GM23338 (cell line): ENCODE results near the gene KIF1C. TPM values are rescaled to one million over a fixed set of nuclear protein-coding genes. Genes with fewer than 3 reads are reported as not detected.

Source experiments
- ATAC-seq: fragments of 200-7000 bp; cut with Tn5 transposase; 3 replicates; pipeline ENCODE4 v1.9.1; 2020
- DNase-seq: peaks from one replicate; pipeline ENCODE4 v3.0.0-alpha.2; 2015; ENCODE audit warnings: low spot score
- H2AFZ ChIP-seq: fragments of 200-600 bp; sonication (generic); 2 replicates; pipeline ENCODE4 v1.8.0; 2016; ENCODE audit warnings: antibody characterized with exemption, mild to moderate bottlenecking, moderate library complexity
- H3F3A ChIP-seq: fragments of 200-600 bp; sonication (generic); replicated peaks from 2 replicates; pipeline ENCODE4 v1.8.0; 2017; ENCODE audit warnings: antibody characterized with exemption, mixed run types, low read depth
- H3K27ac ChIP-seq: fragments of 200-600 bp; sonication (generic); 2 replicates; pipeline ENCODE4 v1.6.1; 2016; ENCODE audit warnings: low read depth
- H3K27me3 ChIP-seq: fragments of 200-600 bp; sonication (generic); 2 replicates; pipeline ENCODE4 v1.8.0; 2016; ENCODE audit warnings: mild to moderate bottlenecking, mixed run types, moderate library complexity; ENCODE audit not compliant: insufficient read depth
- H3K36me3 ChIP-seq: fragments of 200-600 bp; sonication (generic); 2 replicates; pipeline ENCODE4 v1.8.0; 2016; ENCODE audit warnings: mild to moderate bottlenecking; ENCODE audit not compliant: insufficient read depth
- H3K4me1 ChIP-seq: fragments of 200-600 bp; sonication (generic); 2 replicates; pipeline ENCODE4 v1.8.0; 2016; ENCODE audit warnings: mild to moderate bottlenecking, moderate library complexity; ENCODE audit not compliant: insufficient read depth
- H3K4me2 ChIP-seq: fragments of 200-600 bp; sonication (generic); 2 replicates; pipeline ENCODE4 v1.7.1; 2017; ENCODE audit warnings: mixed run types
- H3K4me3 ChIP-seq: fragments of 200-600 bp; sonication (generic); 2 replicates; pipeline ENCODE4 v1.6.1; 2016; ENCODE audit warnings: mixed run types
- H3K79me2 ChIP-seq: fragments of 200-600 bp; sonication (generic); replicated peaks from 2 replicates; pipeline ENCODE4 v1.8.0; 2017; ENCODE audit warnings: mild to moderate bottlenecking; ENCODE audit not compliant: insufficient read depth
- H3K9me2 ChIP-seq: fragments of 200-600 bp; sonication (generic); 2 replicates; pipeline ENCODE4 v1.8.0; 2017; ENCODE audit not compliant: insufficient read depth
- H4K20me1 ChIP-seq: fragments of 200-600 bp; sonication (generic); replicated peaks from 2 replicates; pipeline ENCODE4 v1.8.0; 2017; ENCODE audit warnings: mild to moderate bottlenecking; ENCODE audit not compliant: insufficient read depth
- H3K27ac Mint-ChIP-seq: 2 replicates; pipeline ENCODE4 v1.8.0; 2020; ENCODE audit warnings: inconsistent platforms, mild to moderate bottlenecking, moderate library complexity, mixed read lengths
- H3K27me3 Mint-ChIP-seq: 3 replicates; pipeline ENCODE4 v1.8.0; 2022; ENCODE audit warnings: low read depth, mild to moderate bottlenecking, moderate library complexity, mixed read lengths, inconsistent platforms; ENCODE audit not compliant: insufficient read depth, poor library complexity
- H3K36me3 Mint-ChIP-seq: 3 replicates; pipeline ENCODE4 v1.8.0; 2021; ENCODE audit warnings: low read depth, mild to moderate bottlenecking, inconsistent platforms, moderate library complexity, mixed read lengths
- H3K4me1 Mint-ChIP-seq: 3 replicates; pipeline ENCODE4 v1.8.0; 2020; ENCODE audit warnings: mild to moderate bottlenecking, inconsistent platforms, mixed read lengths
- H3K4me3 Mint-ChIP-seq: 3 replicates; pipeline ENCODE4 v1.8.0; 2021; ENCODE audit warnings: moderate library complexity, mild to moderate bottlenecking, inconsistent platforms, mixed read lengths
- H3K9me3 Mint-ChIP-seq: 3 replicates; pipeline ENCODE4 v1.8.0; 2020; ENCODE audit warnings: moderate library complexity, mild to moderate bottlenecking, inconsistent platforms, mixed read lengths
- EZH2 ChIP-seq: fragments of 200-600 bp; sonication (generic); IDR thresholded peaks from one replicate; pipeline ENCODE4 v1.8.0; 2017; ENCODE audit warnings: antibody characterized with exemption, mild to moderate bottlenecking, low read depth; ENCODE audit not compliant: unreplicated experiment
- EZH2phosphoT487 ChIP-seq: fragments of 200-600 bp; sonication (generic); IDR thresholded peaks from one replicate; pipeline ENCODE4 v1.8.1; 2018; ENCODE audit warnings: antibody characterized with exemption; ENCODE audit not compliant: unreplicated experiment
- JUNB ChIP-seq: IDR thresholded peaks from one replicate; pipeline ENCODE4 v1.6.1; 2016; ENCODE audit warnings: antibody characterized with exemption; ENCODE audit not compliant: unreplicated experiment
- NANOG ChIP-seq: IDR thresholded peaks from 2 replicates; pipeline ENCODE4 v1.6.1; 2016; ENCODE audit warnings: antibody characterized with exemption, borderline replicate concordance
- STAT1 ChIP-seq: IDR thresholded peaks from one replicate; pipeline ENCODE4 v1.6.1; 2016; ENCODE audit warnings: antibody characterized with exemption; ENCODE audit not compliant: unreplicated experiment
- ZNF331 ChIP-seq: fragments of 250-450 bp; sonication (Bioruptor Pico); IDR thresholded peaks from 2 replicates; pipeline ENCODE4 v1.5.0; 2020; ENCODE audit warnings: low read depth, mild to moderate bottlenecking, moderate library complexity
- polyA plus RNA-seq: library from polyadenylated mRNA; unstranded; fragments of >200 nt; fragmentation: Nextera tagmentation; extraction: Ambion mirVana; gene quantifications from 2 replicates; pipeline ENCODE4 v1.2.1, GENCODE V29; 2016
- total RNA-seq: library from RNA; depleted of rRNA; stranded (reverse); fragments of >200 nt; shearing (Covaris generic); gene quantifications from 2 replicates; pipeline ENCODE4 v1.2.3, GENCODE V29; 2014
- TF ChIP-seq, protein P1 (sequence below): IDR thresholded peaks from 2 replicates; pipeline ENCODE4 v1.6.1; 2016; ENCODE audit warnings: antibody characterized with exemption
- TF ChIP-seq, protein P2 (sequence below): IDR thresholded peaks from one replicate; pipeline ENCODE4 v1.6.1; 2018; ENCODE audit warnings: antibody characterized with exemption; ENCODE audit not compliant: unreplicated experiment
- TF ChIP-seq, protein P3 (sequence below), 2 experiments: fragments of 200-600 bp in 1 of 2; sonication (generic) in 1 of 2; conservative IDR thresholded peaks; 2 replicates each; pipeline versions ENCODE4 v1.5.1 to v1.6.1; 2016 to 2017; ENCODE audit warnings: antibody characterized with exemption in 2 of 2, low read depth in 2 of 2, mild to moderate bottlenecking in 2 of 2, moderate library complexity in 1 of 2

The KIF1C gene
- total and polyA plus RNA-seq, 2 experiments from 2014 or later, result 13.5 to 61.4 TPM

DNA sequence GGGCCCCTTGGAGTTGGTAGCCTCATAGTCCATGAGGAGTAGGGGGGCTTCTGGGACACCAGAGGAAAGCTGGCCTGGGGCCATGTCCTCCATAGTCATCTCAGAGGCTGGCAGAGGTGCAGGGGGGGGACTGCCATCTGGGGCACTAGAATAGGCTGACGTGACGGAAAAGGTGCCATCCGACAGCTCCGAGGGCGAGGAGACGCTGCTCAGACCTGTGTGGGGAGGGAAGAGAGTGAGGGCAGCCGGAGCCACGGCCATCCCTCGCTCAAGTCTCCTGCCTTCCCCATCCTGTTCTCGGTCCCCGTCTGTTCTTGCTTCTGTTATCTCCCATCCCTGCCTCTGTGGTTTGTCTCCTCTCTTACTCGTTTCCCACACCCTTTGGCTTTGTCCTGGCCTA lies 25.4 kb upstream of the KIF1C start:
- DNase-seq, result no peak
- Histone ChIP-seq H3K79me2 (peaks cover 16% of the 10 kb centered on the region), H3K4me3 (no peak overlapping the region), H3K4me2 (peak overlapping the region; percentile 57; the same call in 1 of the 2 replicates), H3K27ac (no peak overlapping the region), H4K20me1 (0 out of 2 replicates have a peak, but pooled peaks cover 9% of the 10 kb centered on the region), H3K27me3 (peaks cover 44% of the 10 kb centered on the region), H3F3A (peaks cover 10% of the 10 kb centered on the region; the same call in 1 of the 2 replicates), H3K36me3 (no peaks in the 10 kb centered on the region), H3K9me2 (no peaks in the 10 kb centered on the region), H2AFZ (no peak overlapping the region), H3K4me1 (peaks cover 17% of the 10 kb centered on the region)
- no peak for ATAC-seq
- H3K36me3 Mint-ChIP-seq, result peaks cover 44% of the 10 kb centered on the region
- no peak overlapping the region for H3K27ac Mint-ChIP-seq
- peaks cover 47% of the 10 kb centered on the region for H3K27me3 Mint-ChIP-seq
- H3K9me3 Mint-ChIP-seq, result no peaks in the 10 kb centered on the region
- TF ChIP-seq, protein P1, sequence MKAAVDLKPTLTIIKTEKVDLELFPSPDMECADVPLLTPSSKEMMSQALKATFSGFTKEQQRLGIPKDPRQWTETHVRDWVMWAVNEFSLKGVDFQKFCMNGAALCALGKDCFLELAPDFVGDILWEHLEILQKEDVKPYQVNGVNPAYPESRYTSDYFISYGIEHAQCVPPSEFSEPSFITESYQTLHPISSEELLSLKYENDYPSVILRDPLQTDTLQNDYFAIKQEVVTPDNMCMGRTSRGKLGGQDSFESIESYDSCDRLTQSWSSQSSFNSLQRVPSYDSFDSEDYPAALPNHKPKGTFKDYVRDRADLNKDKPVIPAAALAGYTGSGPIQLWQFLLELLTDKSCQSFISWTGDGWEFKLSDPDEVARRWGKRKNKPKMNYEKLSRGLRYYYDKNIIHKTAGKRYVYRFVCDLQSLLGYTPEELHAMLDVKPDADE, result no peak
- TF ChIP-seq EZH2phosphoT487, result no peak
- no peak overlapping the region for H3K4me3 Mint-ChIP-seq
- peaks cover 29% of the 10 kb centered on the region for H3K4me1 Mint-ChIP-seq

DNA sequence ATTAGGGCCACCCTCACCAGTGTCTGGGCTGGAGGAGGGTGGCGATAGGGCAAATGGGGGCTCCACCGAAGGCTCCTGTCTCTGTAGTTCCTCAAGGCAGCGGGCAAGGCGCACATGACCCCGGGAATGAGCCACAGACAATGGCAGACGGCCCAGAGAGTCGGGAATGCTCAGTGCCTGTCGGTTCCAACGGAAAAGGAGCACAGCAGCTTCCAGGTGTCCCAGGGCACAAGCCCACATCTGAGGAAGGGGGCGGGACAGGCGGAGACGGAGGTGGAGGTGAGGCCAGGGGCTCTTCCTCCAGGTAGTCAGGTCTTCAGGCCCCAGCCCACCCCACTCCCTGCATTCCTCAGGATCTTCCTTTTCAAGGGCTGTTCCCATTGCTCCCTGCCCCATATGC lies 25.0 kb upstream of the KIF1C start:
- Histone ChIP-seq H3K79me2 (peaks cover 16% of the 10 kb centered on the region), H3K4me2 (peak overlapping the region; percentile 57; the same call in 1 of the 2 replicates), H3K4me3 (no peak overlapping the region), H3K9me2 (no peaks in the 10 kb centered on the region), H3K36me3 (no peaks in the 10 kb centered on the region), H3F3A (peaks cover 10% of the 10 kb centered on the region; the same call in 1 of the 2 replicates), H3K27ac (no peak overlapping the region), H4K20me1 (0 out of 2 replicates have a peak, but pooled peaks cover 9% of the 10 kb centered on the region), H2AFZ (no peak overlapping the region), H3K27me3 (peaks cover 48% of the 10 kb centered on the region), H3K4me1 (peaks cover 17% of the 10 kb centered on the region)
- DNase-seq (peak; percentile 69), ATAC-seq (peak; percentile 8)
- Mint-ChIP-seq H3K4me1 (peaks cover 29% of the 10 kb centered on the region), H3K4me3 (peak overlapping the region; percentile 39; the same call in 1 of the 3 replicates), H3K27ac (no peak overlapping the region), H3K9me3 (no peaks in the 10 kb centered on the region), H3K36me3 (peaks cover 44% of the 10 kb centered on the region), H3K27me3 (peaks cover 52% of the 10 kb centered on the region)
- TF ChIP-seq EZH2, result no peak
- TF ChIP-seq, protein P1, result no peak
- no peak for TF ChIP-seq ZNF331 (CRISPR knock-in tag)
- no peak for TF ChIP-seq EZH2phosphoT487
- TF ChIP-seq, protein P2, sequence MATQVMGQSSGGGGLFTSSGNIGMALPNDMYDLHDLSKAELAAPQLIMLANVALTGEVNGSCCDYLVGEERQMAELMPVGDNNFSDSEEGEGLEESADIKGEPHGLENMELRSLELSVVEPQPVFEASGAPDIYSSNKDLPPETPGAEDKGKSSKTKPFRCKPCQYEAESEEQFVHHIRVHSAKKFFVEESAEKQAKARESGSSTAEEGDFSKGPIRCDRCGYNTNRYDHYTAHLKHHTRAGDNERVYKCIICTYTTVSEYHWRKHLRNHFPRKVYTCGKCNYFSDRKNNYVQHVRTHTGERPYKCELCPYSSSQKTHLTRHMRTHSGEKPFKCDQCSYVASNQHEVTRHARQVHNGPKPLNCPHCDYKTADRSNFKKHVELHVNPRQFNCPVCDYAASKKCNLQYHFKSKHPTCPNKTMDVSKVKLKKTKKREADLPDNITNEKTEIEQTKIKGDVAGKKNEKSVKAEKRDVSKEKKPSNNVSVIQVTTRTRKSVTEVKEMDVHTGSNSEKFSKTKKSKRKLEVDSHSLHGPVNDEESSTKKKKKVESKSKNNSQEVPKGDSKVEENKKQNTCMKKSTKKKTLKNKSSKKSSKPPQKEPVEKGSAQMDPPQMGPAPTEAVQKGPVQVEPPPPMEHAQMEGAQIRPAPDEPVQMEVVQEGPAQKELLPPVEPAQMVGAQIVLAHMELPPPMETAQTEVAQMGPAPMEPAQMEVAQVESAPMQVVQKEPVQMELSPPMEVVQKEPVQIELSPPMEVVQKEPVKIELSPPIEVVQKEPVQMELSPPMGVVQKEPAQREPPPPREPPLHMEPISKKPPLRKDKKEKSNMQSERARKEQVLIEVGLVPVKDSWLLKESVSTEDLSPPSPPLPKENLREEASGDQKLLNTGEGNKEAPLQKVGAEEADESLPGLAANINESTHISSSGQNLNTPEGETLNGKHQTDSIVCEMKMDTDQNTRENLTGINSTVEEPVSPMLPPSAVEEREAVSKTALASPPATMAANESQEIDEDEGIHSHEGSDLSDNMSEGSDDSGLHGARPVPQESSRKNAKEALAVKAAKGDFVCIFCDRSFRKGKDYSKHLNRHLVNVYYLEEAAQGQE, result no peak
- no peak for TF ChIP-seq STAT1
- no peak for TF ChIP-seq JUNB
- TF ChIP-seq, protein P3, sequence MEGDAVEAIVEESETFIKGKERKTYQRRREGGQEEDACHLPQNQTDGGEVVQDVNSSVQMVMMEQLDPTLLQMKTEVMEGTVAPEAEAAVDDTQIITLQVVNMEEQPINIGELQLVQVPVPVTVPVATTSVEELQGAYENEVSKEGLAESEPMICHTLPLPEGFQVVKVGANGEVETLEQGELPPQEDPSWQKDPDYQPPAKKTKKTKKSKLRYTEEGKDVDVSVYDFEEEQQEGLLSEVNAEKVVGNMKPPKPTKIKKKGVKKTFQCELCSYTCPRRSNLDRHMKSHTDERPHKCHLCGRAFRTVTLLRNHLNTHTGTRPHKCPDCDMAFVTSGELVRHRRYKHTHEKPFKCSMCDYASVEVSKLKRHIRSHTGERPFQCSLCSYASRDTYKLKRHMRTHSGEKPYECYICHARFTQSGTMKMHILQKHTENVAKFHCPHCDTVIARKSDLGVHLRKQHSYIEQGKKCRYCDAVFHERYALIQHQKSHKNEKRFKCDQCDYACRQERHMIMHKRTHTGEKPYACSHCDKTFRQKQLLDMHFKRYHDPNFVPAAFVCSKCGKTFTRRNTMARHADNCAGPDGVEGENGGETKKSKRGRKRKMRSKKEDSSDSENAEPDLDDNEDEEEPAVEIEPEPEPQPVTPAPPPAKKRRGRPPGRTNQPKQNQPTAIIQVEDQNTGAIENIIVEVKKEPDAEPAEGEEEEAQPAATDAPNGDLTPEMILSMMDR (conservative IDR thresholded peaks at IDR 0.05; ENCODE audit: low read depth in 2 of 2), result no peak
- TF ChIP-seq NANOG, result no peak
